Testis (tissue), 3 donors: ENCODE measurements around the gene ZRSR2. TPM values are rescaled to one million over a fixed set of nuclear protein-coding genes. Genes with fewer than 3 reads are reported as not detected.

Experiments used
- polyA plus RNA-seq: library from polyadenylated mRNA; stranded (reverse); fragments of 350-450 nt; fragmentation: Illumina TruSeq; extraction: RNeasy Lipid Tissue Mini Kit (QIAGEN cat#74804); gene quantifications from one replicate; pipeline ENCODE4 v1.2.3, GENCODE V29; 2014; ENCODE audit warnings: low read depth, low replicate concordance; ENCODE audit not compliant: insufficient read depth
- total RNA-seq, 2 donors: library from RNA; depleted of rRNA; stranded (reverse); fragments of >200 nt; gene quantifications; one replicate each; pipeline ENCODE4 v1.2.3, GENCODE V29; 2016

Gene ZRSR2
- total and polyA plus RNA-seq, 3 donors from 2014 or later = 6.1 to 6.6 (median 6.3) TPM

Other genes with a start within 250 kb of the ZRSR2 start
- 100 to 1,000 TPM; 116 to 119 TPM for gene ACE2, start 189.5 kb upstream of the ZRSR2 start, total RNA-seq
- 78.9 TPM for gene ACE2, start 189.5 kb upstream of the ZRSR2 start, polyA plus RNA-seq
- gene CLTRN, start 125.7 kb upstream of the ZRSR2 start, total RNA-seq = 1 to 10 TPM; 1.6 to 1.9 TPM
- 2.3 TPM for gene CLTRN, start 125.7 kb upstream of the ZRSR2 start, polyA plus RNA-seq
- 10 to 100 TPM; 45.5 to 53.1 TPM for gene CA5B, start 52.2 kb upstream of the ZRSR2 start, total RNA-seq
- gene CA5B, start 52.2 kb upstream of the ZRSR2 start, polyA plus RNA-seq = 25.1 TPM
- 100 to 1,000 TPM in 1 of 2 donors, 10 to 100 TPM in 1; 69.8 to 107 TPM for gene AP1S2, start 64.3 kb downstream of the ZRSR2 start, total RNA-seq
- 60.8 TPM for gene AP1S2, start 64.3 kb downstream of the ZRSR2 start, polyA plus RNA-seq